Esophagus muscularis mucosa (tissue), 4 donors: ENCODE measurements around the gene HCST.

ENCODE experiments used
- EP300 ChIP-seq: sonication (generic); formaldehyde crosslinking; IDR thresholded peaks from one replicate; pipeline ENCODE4 v1.6.1; 2017; ENCODE audit warnings: antibody characterized with exemption
- POLR2A ChIP-seq: fragments of 450-650 bp; IDR thresholded peaks from one replicate; pipeline ENCODE4 v1.6.1; 2017; ENCODE audit warnings: antibody characterized with exemption, moderate library complexity, mild to moderate bottlenecking, low read depth
- POLR2AphosphoS5 ChIP-seq, 2 donors: sonication (generic); formaldehyde crosslinking; IDR thresholded peaks; one replicate each; pipeline ENCODE4 v1.6.1; 2017; ENCODE audit warnings: antibody characterized with exemption in 2 of 2
- TF ChIP-seq, protein P1 (sequence below), 3 experiments: fragments of 200-600 bp in 2 of 3; fragments of 450-650 bp in 1 of 3; sonication (generic) in 2 of 3; IDR thresholded peaks; one replicate each; pipeline ENCODE4 v1.5.1; 2017 to 2019; ENCODE audit warnings: antibody characterized with exemption in 3 of 3, mild to moderate bottlenecking in 2 of 3, moderate library complexity in 1 of 3

DNA sequence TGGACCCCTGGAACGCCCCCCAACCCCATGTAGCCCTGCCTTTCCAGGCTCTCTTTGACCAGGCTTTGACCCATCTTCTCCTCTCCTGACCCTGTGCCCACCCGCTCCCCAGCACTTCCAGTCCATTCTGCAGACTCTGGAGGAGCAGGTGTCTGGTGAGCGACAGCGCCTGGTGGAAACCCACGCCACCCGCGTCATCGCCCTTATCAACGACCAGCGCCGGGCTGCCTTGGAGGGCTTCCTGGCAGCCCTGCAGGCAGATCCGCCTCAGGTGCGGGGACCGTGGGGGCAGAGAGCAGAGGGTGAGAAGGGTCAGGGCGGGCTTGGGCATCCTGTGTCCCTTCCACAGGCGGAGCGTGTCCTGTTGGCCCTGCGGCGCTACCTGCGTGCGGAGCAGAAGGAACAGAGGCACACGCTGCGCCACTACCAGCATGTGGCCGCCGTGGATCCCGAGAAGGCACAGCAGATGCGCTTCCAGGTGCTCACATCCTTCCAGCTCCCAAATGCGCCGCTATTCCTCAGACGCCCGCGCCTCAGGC, 27.9 kb upstream of the HCST start:
- TF ChIP-seq, protein P1, sequence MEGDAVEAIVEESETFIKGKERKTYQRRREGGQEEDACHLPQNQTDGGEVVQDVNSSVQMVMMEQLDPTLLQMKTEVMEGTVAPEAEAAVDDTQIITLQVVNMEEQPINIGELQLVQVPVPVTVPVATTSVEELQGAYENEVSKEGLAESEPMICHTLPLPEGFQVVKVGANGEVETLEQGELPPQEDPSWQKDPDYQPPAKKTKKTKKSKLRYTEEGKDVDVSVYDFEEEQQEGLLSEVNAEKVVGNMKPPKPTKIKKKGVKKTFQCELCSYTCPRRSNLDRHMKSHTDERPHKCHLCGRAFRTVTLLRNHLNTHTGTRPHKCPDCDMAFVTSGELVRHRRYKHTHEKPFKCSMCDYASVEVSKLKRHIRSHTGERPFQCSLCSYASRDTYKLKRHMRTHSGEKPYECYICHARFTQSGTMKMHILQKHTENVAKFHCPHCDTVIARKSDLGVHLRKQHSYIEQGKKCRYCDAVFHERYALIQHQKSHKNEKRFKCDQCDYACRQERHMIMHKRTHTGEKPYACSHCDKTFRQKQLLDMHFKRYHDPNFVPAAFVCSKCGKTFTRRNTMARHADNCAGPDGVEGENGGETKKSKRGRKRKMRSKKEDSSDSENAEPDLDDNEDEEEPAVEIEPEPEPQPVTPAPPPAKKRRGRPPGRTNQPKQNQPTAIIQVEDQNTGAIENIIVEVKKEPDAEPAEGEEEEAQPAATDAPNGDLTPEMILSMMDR (IDR thresholded peaks at IDR 0.05): no peak
- TF ChIP-seq POLR2A: no peak
- no peak for TF ChIP-seq POLR2AphosphoS5 (IDR thresholded peaks at IDR 0.05)
- no peak for TF ChIP-seq EP300
